Transverse colon (tissue), 4 donors: ENCODE measurements around the gene AOPEP.

Experiments
- EP300 ChIP-seq: sonication (generic); formaldehyde crosslinking; IDR thresholded peaks from one replicate; pipeline ENCODE4 v1.6.1; 2017; ENCODE audit warnings: antibody characterized with exemption, low read depth
- POLR2A ChIP-seq: fragments of 450-650 bp; IDR thresholded peaks from one replicate; pipeline ENCODE4 v1.6.1; 2016; ENCODE audit warnings: antibody characterized with exemption, mild to moderate bottlenecking, moderate library complexity
- POLR2AphosphoS5 ChIP-seq, 3 donors: sonication (generic); formaldehyde crosslinking; IDR thresholded peaks; one replicate each; pipeline ENCODE4 v1.6.1; 2016; ENCODE audit warnings: antibody characterized with exemption in 3 of 3
- TF ChIP-seq, protein P1 (sequence below), 5 experiments: fragments of 200-600 bp in 3 of 5; fragments of 450-650 bp in 2 of 5; sonication (generic) in 3 of 5; IDR thresholded peaks; 1 replicate in 2 of 5; 2 replicates in 3 of 5; pipeline ENCODE4 v1.5.1; 2016 to 2017; ENCODE audit warnings: antibody characterized with exemption in 5 of 5, inconsistent platforms in 3 of 5, mild to moderate bottlenecking in 2 of 5, moderate library complexity in 1 of 5

DNA sequence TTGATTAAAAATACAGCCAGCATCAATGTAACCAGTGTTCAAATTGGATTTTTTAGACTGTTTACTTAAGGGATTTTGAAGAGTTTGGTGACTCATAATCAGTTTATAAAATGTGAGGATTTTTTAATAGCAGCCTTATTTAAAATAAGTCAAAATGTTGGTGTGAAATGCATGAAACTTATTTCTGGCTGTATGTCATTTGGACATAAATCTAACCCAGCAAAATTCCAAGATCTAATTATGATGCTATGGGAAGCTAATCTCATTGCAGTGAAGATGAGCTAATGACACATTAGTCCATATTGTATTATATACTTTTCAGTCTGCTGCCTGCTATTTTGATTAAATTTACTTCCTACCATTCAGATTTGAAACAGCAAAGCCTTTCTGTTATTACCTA, 140.3 kb downstream of the AOPEP start:
- TF ChIP-seq, protein P1, sequence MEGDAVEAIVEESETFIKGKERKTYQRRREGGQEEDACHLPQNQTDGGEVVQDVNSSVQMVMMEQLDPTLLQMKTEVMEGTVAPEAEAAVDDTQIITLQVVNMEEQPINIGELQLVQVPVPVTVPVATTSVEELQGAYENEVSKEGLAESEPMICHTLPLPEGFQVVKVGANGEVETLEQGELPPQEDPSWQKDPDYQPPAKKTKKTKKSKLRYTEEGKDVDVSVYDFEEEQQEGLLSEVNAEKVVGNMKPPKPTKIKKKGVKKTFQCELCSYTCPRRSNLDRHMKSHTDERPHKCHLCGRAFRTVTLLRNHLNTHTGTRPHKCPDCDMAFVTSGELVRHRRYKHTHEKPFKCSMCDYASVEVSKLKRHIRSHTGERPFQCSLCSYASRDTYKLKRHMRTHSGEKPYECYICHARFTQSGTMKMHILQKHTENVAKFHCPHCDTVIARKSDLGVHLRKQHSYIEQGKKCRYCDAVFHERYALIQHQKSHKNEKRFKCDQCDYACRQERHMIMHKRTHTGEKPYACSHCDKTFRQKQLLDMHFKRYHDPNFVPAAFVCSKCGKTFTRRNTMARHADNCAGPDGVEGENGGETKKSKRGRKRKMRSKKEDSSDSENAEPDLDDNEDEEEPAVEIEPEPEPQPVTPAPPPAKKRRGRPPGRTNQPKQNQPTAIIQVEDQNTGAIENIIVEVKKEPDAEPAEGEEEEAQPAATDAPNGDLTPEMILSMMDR (IDR thresholded peaks at IDR 0.05) = no peak
- TF ChIP-seq POLR2AphosphoS5 (IDR thresholded peaks at IDR 0.05) = no peak
- TF ChIP-seq POLR2A = no peak
- TF ChIP-seq EP300 = no peak
